ENCODE data around the gene LAMA1.

The LAMA1 gene

DNA sequence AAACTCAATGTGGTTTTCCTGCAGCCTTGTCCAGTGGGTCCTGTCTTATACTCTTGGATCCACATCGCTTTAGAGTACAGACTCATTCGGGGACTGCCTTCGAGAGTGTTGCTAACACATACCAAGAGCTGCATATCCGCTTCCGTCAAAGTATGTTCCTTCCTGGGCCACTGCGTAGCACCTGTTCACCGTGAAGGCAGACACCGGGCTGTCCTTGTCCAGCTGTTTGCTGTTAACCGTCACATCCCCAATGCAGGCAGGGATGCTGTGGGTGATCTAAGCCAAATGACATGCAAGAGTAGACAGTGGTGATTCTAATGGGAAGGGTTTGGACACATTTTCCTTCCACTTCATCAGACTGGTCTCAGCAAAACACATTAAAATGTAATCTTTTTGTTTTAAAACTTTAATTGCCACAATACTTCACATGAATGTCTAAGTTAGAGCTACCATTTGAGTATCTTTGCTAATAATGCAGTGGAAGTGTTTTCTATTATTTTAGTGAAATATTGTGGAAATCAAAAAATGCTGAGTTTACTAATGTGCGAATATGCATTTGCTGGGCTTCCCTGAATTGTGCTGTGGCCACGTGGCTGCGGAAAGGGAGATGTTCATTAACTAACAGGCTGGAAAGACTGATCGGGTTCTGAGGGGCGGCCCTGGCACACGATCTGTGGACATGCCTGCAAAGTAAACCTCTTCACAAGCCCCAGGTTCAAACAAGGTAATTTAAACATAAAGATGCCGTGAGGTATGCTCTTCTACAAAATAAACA lies 169.1 kb downstream of the LAMA1 start:
- Histone ChIP-seq H4K20me1 (ENCODE audit: control insufficient read depth, insufficient read depth, low read depth, low read length) (no peaks in the 10 kb centered on the region), H3F3A (ENCODE audit: control insufficient read depth, insufficient read depth) (no peaks in the 10 kb centered on the region), H3K79me2 (ENCODE audit: control insufficient read depth, low read length) (no peaks in the 10 kb centered on the region), H3K27me3 (ENCODE audit: control insufficient read depth, low read length) (no peaks in the 10 kb centered on the region), H3K4me1 (ENCODE audit: control insufficient read depth, low read length) (no peaks in the 10 kb centered on the region), H3K9me2 (replicated peaks; ENCODE audit: control insufficient read depth, low read length) (no peaks in the 10 kb centered on the region), H3K36me3 (ENCODE audit: control insufficient read depth, low read length) (no peaks in the 10 kb centered on the region), H3K4me3 (ENCODE audit: low read length) (no peak overlapping the region), H3K4me2 (ENCODE audit: low read length) (no peak overlapping the region), H3K27ac (ENCODE audit: low read depth, low read length) (no peak overlapping the region), H3K9me3 (ENCODE audit: control insufficient read depth, insufficient read depth, low read length) (peaks cover 3% of the 10 kb centered on the region; the same call in 1 of the 2 replicates)
- TF ChIP-seq EZH2phosphoT487 (IDR thresholded peaks at IDR 0.05; ENCODE audit: borderline replicate concordance, low read length), result no peak
- TF ChIP-seq, protein P1, sequence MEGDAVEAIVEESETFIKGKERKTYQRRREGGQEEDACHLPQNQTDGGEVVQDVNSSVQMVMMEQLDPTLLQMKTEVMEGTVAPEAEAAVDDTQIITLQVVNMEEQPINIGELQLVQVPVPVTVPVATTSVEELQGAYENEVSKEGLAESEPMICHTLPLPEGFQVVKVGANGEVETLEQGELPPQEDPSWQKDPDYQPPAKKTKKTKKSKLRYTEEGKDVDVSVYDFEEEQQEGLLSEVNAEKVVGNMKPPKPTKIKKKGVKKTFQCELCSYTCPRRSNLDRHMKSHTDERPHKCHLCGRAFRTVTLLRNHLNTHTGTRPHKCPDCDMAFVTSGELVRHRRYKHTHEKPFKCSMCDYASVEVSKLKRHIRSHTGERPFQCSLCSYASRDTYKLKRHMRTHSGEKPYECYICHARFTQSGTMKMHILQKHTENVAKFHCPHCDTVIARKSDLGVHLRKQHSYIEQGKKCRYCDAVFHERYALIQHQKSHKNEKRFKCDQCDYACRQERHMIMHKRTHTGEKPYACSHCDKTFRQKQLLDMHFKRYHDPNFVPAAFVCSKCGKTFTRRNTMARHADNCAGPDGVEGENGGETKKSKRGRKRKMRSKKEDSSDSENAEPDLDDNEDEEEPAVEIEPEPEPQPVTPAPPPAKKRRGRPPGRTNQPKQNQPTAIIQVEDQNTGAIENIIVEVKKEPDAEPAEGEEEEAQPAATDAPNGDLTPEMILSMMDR (IDR thresholded peaks at IDR 0.05; ENCODE audit: low read depth, low read length, poor library complexity, severe bottlenecking), result no peak

DNA sequence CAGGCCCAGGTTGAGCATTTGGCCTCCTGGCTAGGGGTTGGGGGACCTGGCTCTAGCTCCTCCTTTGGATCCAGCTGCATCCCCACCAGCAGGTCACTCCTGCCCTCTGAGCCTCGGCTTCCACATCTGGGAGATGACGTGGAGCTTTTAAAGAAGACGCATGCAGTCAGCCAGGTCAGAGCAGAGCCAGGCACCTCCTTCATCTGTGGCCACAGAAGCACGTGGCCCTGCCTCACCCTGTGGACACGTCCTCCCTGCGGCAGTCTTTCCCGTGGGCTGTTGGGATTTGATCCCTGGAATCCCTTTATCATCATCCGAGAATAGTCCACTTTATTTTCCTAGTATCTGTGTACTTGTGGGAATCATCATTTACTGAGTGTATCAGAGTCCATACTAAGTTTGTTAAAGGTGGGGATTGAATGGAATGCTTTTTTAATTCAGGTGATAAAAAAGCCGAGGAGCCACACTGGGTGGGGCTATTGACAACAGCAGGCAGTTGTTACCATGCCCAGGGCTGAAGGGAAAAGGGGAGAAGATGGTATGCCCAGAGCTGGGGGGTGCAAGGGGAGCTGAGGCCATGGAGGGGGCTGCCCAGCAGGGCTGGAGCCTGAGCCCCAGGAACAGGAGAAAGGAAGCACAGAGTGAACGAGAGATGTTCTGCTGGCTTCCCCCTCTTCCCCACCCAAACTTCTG lies 170.1 kb downstream of the LAMA1 start:
- Histone ChIP-seq H3K36me3 (ENCODE audit: control insufficient read depth, low read length) (no peaks in the 10 kb centered on the region), H3K4me2 (ENCODE audit: low read length) (no peak overlapping the region), H3K27me3 (ENCODE audit: control insufficient read depth, low read length) (no peaks in the 10 kb centered on the region), H3K4me1 (ENCODE audit: control insufficient read depth, low read length) (no peaks in the 10 kb centered on the region), H3K4me3 (ENCODE audit: low read length) (no peak overlapping the region), H3K9me2 (replicated peaks; ENCODE audit: control insufficient read depth, low read length) (no peaks in the 10 kb centered on the region), H3K79me2 (ENCODE audit: control insufficient read depth, low read length) (no peaks in the 10 kb centered on the region), H3F3A (ENCODE audit: control insufficient read depth, insufficient read depth) (no peaks in the 10 kb centered on the region), H3K9me3 (ENCODE audit: control insufficient read depth, insufficient read depth, low read length) (peaks cover 3% of the 10 kb centered on the region; the same call in 1 of the 2 replicates), H3K27ac (ENCODE audit: low read depth, low read length) (no peak overlapping the region), H4K20me1 (ENCODE audit: control insufficient read depth, insufficient read depth, low read depth, low read length) (no peaks in the 10 kb centered on the region)
- TF ChIP-seq, protein P1 (IDR thresholded peaks at IDR 0.05; ENCODE audit: low read depth, low read length, poor library complexity, severe bottlenecking), result no peak
- TF ChIP-seq EZH2phosphoT487 (IDR thresholded peaks at IDR 0.05; ENCODE audit: borderline replicate concordance, low read length), result no peak

DNA sequence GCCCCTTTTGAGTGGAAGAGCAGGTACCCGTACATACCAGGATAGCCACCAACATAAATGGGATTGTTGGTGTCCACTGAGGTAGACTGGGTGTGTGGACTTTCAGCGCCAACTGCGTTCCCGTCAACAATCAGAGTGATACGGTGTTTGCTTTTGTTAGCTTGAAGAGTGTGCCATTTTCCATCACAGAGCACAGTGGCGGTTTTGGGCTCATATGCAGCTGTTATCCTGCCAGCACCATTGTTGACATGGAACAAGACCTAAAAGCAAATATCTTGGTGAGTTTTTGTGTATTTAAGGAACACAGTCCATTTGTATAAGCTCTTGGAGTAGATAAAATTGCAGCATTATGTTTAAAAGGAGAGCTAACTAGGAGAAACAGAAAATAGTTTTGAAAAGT lies 174.5 kb downstream of the LAMA1 start:
- no peak for TF ChIP-seq EZH2phosphoT487 (IDR thresholded peaks at IDR 0.05; ENCODE audit: borderline replicate concordance, low read length)
- TF ChIP-seq, protein P1 (IDR thresholded peaks at IDR 0.05; ENCODE audit: low read depth, low read length, poor library complexity, severe bottlenecking), result no peak
- Histone ChIP-seq H4K20me1 (ENCODE audit: control insufficient read depth, insufficient read depth, low read depth, low read length) (no peaks in the 10 kb centered on the region), H3F3A (ENCODE audit: control insufficient read depth, insufficient read depth) (no peaks in the 10 kb centered on the region), H3K4me3 (ENCODE audit: low read length) (no peak overlapping the region), H3K9me2 (replicated peaks; ENCODE audit: control insufficient read depth, low read length) (no peaks in the 10 kb centered on the region), H3K4me1 (ENCODE audit: control insufficient read depth, low read length) (no peaks in the 10 kb centered on the region), H3K4me2 (ENCODE audit: low read length) (no peak overlapping the region), H3K27me3 (ENCODE audit: control insufficient read depth, low read length) (no peaks in the 10 kb centered on the region), H3K79me2 (ENCODE audit: control insufficient read depth, low read length) (no peaks in the 10 kb centered on the region), H3K27ac (ENCODE audit: low read depth, low read length) (no peak overlapping the region), H3K36me3 (ENCODE audit: control insufficient read depth, low read length) (no peaks in the 10 kb centered on the region), H3K9me3 (ENCODE audit: control insufficient read depth, insufficient read depth, low read length) (no peaks in the 10 kb centered on the region)
